Measurements from ENCODE around the gene QRFP. TPM values are rescaled to one million over a fixed set of nuclear protein-coding genes. Genes with fewer than 3 reads are reported as not detected.

The QRFP gene
- total RNA-seq, 4 donors from 2014 or later, result not detected

DNA sequence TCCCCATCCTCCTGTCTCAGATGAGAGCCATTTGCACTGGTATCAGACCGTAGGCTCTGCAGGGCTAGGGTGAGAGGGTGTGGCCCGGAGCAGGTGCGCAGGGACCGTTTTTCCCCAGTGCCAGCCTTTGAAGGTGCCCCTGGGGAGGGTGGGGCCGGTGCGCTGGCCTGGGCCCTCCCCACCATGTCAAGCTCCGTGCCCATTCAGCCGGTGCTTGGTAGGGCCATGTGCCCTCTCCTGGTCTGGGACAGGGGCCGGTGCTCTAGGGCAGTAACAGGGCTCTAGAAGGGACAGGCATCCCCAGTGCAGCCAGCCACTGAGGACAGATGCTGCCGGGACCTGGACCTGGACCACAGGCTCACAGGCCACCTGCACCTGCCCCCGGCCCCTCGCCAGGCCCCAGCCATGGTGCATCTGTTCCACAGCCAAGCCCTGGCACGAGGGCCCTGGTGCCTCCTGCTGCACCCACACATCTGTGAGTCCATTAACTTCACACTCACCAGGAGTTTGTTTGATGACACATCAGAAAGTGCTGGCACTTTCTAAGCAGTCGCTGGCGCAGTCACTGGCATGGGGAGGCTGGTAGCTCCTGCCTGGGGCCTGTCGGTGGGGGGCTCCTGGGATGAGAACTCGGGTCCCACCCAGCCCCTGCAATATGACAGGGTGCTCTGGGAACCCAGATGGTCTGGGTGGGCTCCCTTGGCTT is 5.0 kb upstream of the QRFP start:
- no peaks in the 10 kb centered on the region for H3K4me1 ChIP-seq
- H3K36me3 ChIP-seq, result no peaks in the 10 kb centered on the region
- no peak for DNase-seq (ENCODE audit: low spot score in 2 of 2)
- H3K27ac ChIP-seq, result no peak overlapping the region
- H3K4me3 ChIP-seq, result no peak overlapping the region
- peaks cover 66% of the 10 kb centered on the region for H3K27me3 ChIP-seq
- no peaks in the 10 kb centered on the region for H3K9me3 ChIP-seq
- no peak for TF ChIP-seq EP300 (IDR thresholded peaks at IDR 0.05)
- no peak for TF ChIP-seq POLR2AphosphoS5 (IDR thresholded peaks at IDR 0.05)
- no peak for TF ChIP-seq POLR2A (IDR thresholded peaks at IDR 0.05)
- TF ChIP-seq, protein P1, sequence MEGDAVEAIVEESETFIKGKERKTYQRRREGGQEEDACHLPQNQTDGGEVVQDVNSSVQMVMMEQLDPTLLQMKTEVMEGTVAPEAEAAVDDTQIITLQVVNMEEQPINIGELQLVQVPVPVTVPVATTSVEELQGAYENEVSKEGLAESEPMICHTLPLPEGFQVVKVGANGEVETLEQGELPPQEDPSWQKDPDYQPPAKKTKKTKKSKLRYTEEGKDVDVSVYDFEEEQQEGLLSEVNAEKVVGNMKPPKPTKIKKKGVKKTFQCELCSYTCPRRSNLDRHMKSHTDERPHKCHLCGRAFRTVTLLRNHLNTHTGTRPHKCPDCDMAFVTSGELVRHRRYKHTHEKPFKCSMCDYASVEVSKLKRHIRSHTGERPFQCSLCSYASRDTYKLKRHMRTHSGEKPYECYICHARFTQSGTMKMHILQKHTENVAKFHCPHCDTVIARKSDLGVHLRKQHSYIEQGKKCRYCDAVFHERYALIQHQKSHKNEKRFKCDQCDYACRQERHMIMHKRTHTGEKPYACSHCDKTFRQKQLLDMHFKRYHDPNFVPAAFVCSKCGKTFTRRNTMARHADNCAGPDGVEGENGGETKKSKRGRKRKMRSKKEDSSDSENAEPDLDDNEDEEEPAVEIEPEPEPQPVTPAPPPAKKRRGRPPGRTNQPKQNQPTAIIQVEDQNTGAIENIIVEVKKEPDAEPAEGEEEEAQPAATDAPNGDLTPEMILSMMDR (IDR thresholded peaks at IDR 0.05), result no peak
- no CpG with 5 or more reads among the region's 17 CpGs for WGBS

DNA sequence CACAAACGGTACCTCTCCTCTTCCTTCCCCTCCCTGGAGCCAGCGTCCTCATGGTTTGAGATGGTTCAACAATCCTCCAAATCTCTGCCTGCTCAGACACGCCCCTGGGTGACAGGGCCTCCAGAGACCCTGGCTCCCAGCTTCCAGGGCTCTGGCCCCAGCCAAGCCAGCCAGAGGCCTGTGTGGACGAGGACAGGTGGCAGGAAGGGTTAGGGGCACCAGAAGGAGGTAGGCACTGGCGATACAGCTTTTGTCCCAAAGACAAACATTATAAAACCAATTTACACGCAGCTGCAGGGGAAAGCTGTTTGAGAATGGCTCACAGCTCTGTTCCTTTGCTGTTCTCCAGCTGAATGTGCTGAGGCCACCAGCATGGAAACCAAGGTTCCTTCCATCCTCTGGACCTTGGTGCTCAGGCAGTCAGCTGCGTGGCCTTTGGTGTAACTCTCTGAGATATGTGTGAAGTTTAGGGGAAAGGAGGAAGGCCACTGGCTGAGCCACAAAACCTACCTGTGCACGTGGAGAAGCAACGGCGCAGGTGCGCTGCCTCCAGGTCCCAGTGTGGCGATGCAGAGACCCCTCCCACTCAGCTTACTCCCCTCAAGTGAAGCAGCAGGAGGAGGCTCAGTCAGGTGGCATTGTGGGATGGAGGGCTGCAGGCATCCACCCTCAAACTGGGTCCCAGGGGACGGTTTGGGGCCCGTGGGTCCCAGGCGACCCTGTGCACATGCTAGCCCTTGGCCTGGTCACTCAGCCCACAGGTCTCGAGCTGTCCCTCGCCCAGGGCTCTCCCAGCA is 4.3 kb upstream of the QRFP start:
- WGBS, result 69% methylated on average over 17 of the region's 17 CpGs
- H3K4me3 ChIP-seq, result no peak overlapping the region
- H3K4me1 ChIP-seq, result no peaks in the 10 kb centered on the region
- no peaks in the 10 kb centered on the region for H3K36me3 ChIP-seq
- no peaks in the 10 kb centered on the region for H3K9me3 ChIP-seq
- H3K27ac ChIP-seq, result no peak overlapping the region
- DNase-seq (ENCODE audit: low spot score in 2 of 2), result no peak
- TF ChIP-seq POLR2A (IDR thresholded peaks at IDR 0.05) (no peak), POLR2AphosphoS5 (IDR thresholded peaks at IDR 0.05) (no peak), EP300 (IDR thresholded peaks at IDR 0.05) (no peak)
- TF ChIP-seq, protein P1 (IDR thresholded peaks at IDR 0.05), result no peak
- H3K27me3 ChIP-seq, result peaks cover 66% of the 10 kb centered on the region

DNA sequence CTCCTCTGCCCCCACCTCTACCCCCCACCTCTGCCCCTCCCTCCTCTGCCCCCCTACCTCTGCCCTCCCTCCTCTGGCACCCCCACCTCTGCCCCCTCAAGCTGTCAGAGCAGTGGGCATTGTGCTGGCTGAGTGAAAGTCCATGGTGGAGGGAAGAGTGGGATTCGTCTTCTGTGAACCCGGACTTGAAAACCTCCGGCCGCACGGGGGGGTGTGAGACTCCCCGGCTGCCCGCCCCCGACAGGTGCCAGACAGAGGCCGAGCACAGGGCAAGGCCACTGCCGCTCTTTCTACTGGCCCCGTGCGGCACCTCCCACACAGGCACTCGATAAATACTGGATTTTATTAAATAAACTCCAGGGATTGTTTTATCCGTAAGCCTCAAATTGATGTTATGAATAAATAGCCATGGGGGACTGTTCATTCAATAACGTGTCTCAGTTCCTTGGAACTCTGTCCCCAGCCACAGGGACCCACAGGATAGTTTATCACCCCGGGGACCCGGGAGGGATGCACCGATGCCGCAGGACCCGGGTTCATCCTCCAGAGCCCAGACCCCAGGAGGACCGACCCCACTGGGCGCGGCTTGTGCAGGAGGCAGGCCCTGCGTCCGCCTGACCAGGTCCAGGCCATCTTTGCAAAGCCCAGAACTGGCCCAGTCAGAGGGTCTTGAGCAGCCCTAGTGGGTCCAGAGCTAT is 2.6 kb upstream of the QRFP start:
- no peaks in the 10 kb centered on the region for H3K9me3 ChIP-seq
- no peak for TF ChIP-seq EP300 (IDR thresholded peaks at IDR 0.05)
- TF ChIP-seq POLR2AphosphoS5 (IDR thresholded peaks at IDR 0.05), result no peak
- TF ChIP-seq POLR2A (IDR thresholded peaks at IDR 0.05), result no peak
- TF ChIP-seq, protein P1 (IDR thresholded peaks at IDR 0.05), result no peak
- H3K36me3 ChIP-seq, result no peaks in the 10 kb centered on the region
- no peak overlapping the region for H3K4me3 ChIP-seq
- peaks cover 62% of the 10 kb centered on the region for H3K27me3 ChIP-seq
- peaks cover 10% of the 10 kb centered on the region for H3K4me1 ChIP-seq
- 70% methylated on average over 24 of the region's 25 CpGs for WGBS
- DNase-seq (ENCODE audit: low spot score in 2 of 2), result no peak
- no peak overlapping the region for H3K27ac ChIP-seq

DNA sequence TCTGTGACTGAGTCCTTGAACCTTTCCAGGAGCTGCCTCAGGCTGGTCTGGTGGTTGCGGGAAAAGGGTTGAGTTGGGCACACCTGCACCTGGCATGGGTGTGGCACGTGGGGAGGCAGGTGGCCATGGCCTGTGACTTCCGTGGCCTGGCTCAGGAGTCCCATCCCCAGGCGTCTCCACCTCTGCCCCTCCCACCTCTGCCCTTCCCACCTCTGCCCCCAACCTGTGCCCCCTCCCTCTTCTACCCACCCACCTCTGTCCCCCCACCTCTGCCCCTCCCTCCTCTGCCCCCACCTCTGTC is 1.9 kb upstream of the QRFP start:
- Histone ChIP-seq H3K27ac (no peak overlapping the region), H3K27me3 (peaks cover 55% of the 10 kb centered on the region), H3K36me3 (no peaks in the 10 kb centered on the region), H3K9me3 (no peaks in the 10 kb centered on the region), H3K4me1 (peaks cover 17% of the 10 kb centered on the region), H3K4me3 (no peak overlapping the region)
- 50% methylated on average over 4 of the region's 4 CpGs for WGBS
- no peak for DNase-seq (ENCODE audit: low spot score in 2 of 2)
- TF ChIP-seq POLR2A (IDR thresholded peaks at IDR 0.05) (no peak), EP300 (IDR thresholded peaks at IDR 0.05) (no peak), POLR2AphosphoS5 (IDR thresholded peaks at IDR 0.05) (no peak)
- TF ChIP-seq, protein P1 (IDR thresholded peaks at IDR 0.05), result no peak

All from suprapubic skin (tissue), 4 donors.